GM12878 (cell line): ENCODE results near the gene CCNC.

Source experiments
- CTCF ChIP-seq, 3 experiments: IDR thresholded peaks in 2 of 3; conservative IDR thresholded peaks in 1 of 3; 2 replicates each; pipeline ENCODE4 v1.5.1; 2011; ENCODE audit warnings: low read depth in 3 of 3, low read length in 3 of 3, mild to moderate bottlenecking in 3 of 3, control low read depth in 2 of 3, moderate library complexity in 2 of 3, inconsistent platforms in 1 of 3, mixed read lengths in 1 of 3; ENCODE audit not compliant: control insufficient read depth in 2 of 3, insufficient read depth in 1 of 3; ENCODE audit errors: extremely low read depth in 1 of 3
- FOS ChIP-seq: IDR thresholded peaks from 3 replicates; pipeline ENCODE4 v1.6.1; 2011; ENCODE audit warnings: borderline replicate concordance; ENCODE audit not compliant: insufficient read length; ENCODE audit errors: extremely low read depth
- SUZ12 ChIP-seq: fragments of 200-600 bp; sonication (generic); IDR thresholded peaks from one replicate; pipeline ENCODE4 v1.6.1; 2018; ENCODE audit warnings: antibody characterized with exemption, mild to moderate bottlenecking; ENCODE audit not compliant: unreplicated experiment
- ZNF274 ChIP-seq: IDR thresholded peaks from one replicate; pipeline ENCODE4 v1.8.0; 2011; ENCODE audit not compliant: insufficient read length, insufficient read depth

- no peak for TF ChIP-seq ZNF274
- no peak for TF ChIP-seq CTCF (IDR thresholded peaks at IDR 0.05 in 2 of 3, conservative IDR thresholded peaks at IDR 0.05 in 1 of 3; ENCODE audit: control insufficient read depth in 2 of 3, extremely low read depth in 1 of 3, insufficient read depth in 1 of 3, low read depth in 3 of 3, low read length in 3 of 3)
- no peak for TF ChIP-seq FOS
- TF ChIP-seq SUZ12, result no peak
Observed at GRCh38 chr6:99587792-99588191, 19.3 kb upstream of the CCNC start.
